Central memory CD4-positive, alpha-beta T cell (primary cell): Measurements from ENCODE around the gene DNAJC30.
"Not testable (repeated sequence)": the region's sequence is repeated elsewhere in the genome, so short reads cannot be mapped to it uniquely, and the experiment has no call there.

ENCODE experiments used
- DNase-seq: peaks from one replicate; pipeline ENCODE4 v3.0.0; 2022
- total RNA-seq, 3 experiments: gene quantifications; one replicate each; lab custom pipeline; 2026; lab: John Stamatoyannopoulos, UW

The DNAJC30 gene
- 12.9 to 14.3 (median 13.0) reads per million in 3 experiments for total RNA-seq

GRCh38 chr7:73683056-73683787, at the start of gene DNAJC30, which contains the start of gene BUD23:
TSS of gene DNAJC30 (minus strand) at chr7:73683453. CDS start at chr7:73683423, 30 bp downstream.
TSS of gene BUD23 (plus strand) at chr7:73683597. CDS start at chr7:73683626, 29 bp downstream.
- peak; percentile 89 for DNase-seq

GRCh38 chr7:73732397-73732796, 49.1 kb upstream of the DNAJC30 start:
- DNase-seq: no peak

DNA sequence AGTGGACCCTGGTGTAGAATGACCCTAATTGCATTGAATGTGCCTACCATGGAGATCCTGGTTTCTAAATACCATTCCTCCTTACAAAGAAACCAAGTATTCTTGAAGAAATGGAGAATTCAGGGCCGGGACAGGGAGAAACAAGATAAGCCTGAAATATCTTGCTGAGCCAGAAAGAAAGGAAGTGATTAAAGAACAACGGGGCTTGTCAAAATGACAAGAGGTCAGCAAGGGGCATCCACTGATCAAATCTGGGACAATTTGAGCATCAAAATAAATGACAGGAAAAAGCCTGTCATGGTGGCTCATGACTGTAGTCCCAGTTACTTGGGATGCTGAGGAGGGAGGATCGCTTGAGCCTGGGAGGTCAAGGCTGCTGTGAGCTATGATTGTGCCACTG, 47.2 kb upstream of the DNAJC30 start:
- DNase-seq: no peak

GRCh38 chr7:73728551-73728950, 45.3 kb upstream of the DNAJC30 start:
- DNase-seq: no peak

- DNase-seq: no peak
Measured at GRCh38 chr7:73727952-73728351, 44.7 kb upstream of the DNAJC30 start.

DNA sequence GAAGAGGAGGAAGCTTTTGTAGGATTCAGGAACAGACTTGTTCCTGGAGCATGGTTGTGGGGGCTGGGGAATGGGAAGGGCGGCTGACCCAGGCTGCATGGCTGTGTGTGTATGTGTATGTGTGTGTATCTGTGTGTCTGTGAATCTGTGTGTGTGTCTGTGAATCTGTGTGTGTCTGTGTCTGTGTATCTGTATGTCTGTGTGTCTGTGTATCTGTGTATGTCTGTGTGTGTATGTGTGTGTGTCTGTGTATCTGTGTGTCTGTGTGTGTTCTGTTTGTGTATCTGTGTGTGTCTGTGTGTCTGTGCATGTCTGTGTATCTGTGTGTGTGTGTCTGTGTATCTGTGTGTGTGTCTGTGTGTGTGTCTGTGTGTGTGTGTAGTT, 42.8 kb upstream of the DNAJC30 start:
- no peak for DNase-seq

- DNase-seq: no peak
Measured at GRCh38 chr7:73723813-73724212, 40.6 kb upstream of the DNAJC30 start.

GRCh38 chr7:73722785-73723184, 39.5 kb upstream of the DNAJC30 start:
- no peak for DNase-seq

- DNase-seq: not testable (repeated sequence)
Measured at GRCh38 chr7:73722182-73722581, 38.9 kb upstream of the DNAJC30 start.

GRCh38 chr7:73721377-73721817, 38.1 kb upstream of the DNAJC30 start:
- no peak for DNase-seq

GRCh38 chr7:73720443-73720842, 37.2 kb upstream of the DNAJC30 start:
- DNase-seq: not testable (repeated sequence)

GRCh38 chr7:73719806-73720169, 36.5 kb upstream of the DNAJC30 start:
- DNase-seq: no peak

DNA sequence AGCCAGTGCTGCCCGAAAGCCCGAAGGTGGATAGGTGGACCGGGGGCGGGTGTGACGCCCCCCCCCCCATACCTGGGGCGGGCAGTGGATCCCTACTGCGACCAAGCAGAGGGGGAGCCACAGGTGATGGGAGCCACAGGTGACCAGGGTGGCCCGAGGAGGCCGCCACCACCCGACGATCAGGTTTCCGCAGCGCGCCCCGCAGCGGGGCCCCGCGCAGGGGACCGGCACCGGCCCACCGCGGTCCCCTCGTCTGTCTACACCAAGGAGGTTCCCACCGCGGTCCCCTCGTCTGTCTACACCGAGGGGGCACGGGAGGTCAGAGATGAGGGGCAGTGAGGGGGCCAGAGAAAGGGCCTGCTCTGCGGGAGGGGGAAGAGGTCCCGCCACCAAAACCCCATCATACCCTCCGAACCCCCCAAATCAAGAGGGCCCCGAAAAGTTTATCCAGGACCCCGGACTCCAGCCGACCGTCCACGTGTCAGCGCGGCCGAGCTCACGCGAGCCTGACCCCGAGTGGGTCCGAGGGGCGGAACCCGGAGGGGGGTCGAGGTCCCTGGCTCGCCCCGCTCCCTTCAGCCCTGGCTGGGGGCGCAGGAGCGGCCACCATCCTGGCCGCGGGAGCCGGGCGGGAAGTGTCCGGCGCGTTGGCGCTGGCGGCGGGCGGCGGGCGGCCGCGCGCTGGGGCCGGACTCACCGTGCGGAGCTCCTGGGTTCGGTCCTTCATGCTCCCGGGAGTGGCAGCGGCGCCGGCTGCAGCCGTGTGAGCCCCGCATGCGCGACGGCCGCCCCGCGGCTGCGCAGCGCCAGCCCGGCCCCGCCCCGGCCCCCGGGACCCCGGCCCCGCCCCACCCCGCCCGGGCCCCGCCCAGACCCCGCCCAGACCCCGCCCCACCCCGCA, 35.9 kb upstream of the DNAJC30 start, which contains the start of gene STX1A:
TSS of gene STX1A (minus strand) at position 765 of the 901 bp plus-strand sequence. CDS start at position 727, 38 bp downstream.
- peak; percentile 72 for DNase-seq

- DNase-seq: peak; percentile 18
Measured at GRCh38 chr7:73718438-73718881, 35.2 kb upstream of the DNAJC30 start.

DNA sequence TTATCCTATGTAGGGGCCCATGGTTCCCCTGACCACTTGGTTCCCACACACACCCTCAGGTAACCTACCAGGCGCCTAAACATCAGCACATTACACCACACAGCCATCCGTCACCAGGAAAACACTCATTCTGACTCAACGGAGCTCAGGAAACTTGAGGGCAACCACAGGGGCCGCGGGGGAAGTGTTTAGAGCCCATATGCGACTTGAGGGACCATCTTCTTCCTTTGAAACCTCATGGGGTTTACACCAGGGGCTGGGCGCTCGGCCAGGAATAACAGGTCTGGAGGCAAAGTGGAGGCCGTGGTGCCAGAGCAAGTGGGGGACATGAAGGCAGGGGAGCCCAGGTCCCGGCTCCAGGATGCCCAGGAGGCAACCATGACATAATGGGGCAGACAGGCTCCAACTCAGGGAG, 34.7 kb upstream of the DNAJC30 start:
- DNase-seq: peak; percentile 73

GRCh38 chr7:73717025-73717807, 34.0 kb upstream of the DNAJC30 start:
- no peak for DNase-seq

- DNase-seq: no peak
Measured at GRCh38 chr7:73716318-73716890, 33.2 kb upstream of the DNAJC30 start.

DNA sequence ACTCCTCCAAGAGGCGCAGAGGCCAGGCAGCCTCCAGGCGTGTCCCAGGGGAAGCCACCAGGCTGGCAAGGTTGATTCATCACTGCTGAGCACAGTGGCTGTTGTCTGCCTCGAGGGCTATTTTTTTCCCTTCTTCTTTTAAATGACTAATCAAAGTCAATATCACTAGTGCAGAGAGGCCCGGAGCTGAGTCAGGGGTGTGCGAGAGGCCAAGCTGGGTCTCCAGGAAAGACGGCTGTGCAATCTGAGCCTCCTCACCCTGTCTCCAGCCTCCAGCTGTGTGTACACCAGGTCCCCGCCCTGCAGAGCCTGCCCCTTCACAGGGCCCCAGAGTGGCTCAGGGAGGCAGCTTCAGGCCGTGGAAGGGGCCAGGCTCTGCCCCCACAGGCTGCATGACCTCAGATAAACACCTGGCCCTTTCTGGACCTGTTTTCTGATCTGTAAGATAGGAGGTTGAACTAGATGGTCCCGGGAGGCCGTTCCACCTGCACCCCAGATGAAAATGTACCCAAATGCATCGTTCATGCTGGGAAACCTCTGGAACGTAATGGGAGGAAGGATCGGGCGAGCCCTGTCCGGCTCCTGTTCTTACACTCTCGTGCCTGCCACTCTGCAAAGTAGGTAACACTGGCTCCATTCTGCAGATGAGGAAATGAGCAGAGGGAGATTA, 32.5 kb upstream of the DNAJC30 start:
- DNase-seq: no peak

- not testable (repeated sequence) for DNase-seq
Measured at GRCh38 chr7:73713319-73713718, 30.1 kb upstream of the DNAJC30 start.

DNA sequence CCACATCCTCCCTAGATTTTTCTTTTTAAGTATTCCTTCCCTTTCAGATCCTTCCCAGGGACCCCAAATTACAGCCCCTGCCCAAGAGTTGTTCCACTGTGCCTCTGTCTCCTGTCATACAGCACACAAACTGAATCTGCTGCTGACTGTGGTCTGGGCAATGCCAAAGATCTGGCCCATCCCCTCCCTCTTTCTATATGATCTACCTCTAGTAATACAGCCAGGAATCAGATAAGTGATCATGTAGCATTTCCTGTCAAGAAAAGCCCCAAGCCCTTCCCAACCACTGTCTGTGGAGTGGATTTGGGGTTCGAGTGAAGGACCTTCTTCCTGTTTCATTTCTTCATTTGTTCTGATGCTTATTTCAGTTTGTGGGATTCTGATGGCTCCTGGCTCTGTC, 29.5 kb upstream of the DNAJC30 start:
- no peak for DNase-seq

GRCh38 chr7:73708961-73709549, 25.8 kb upstream of the DNAJC30 start:
- DNase-seq: no peak
